ENCODE measurements around the gene MAP1LC3C.

The MAP1LC3C gene

GRCh38 chr1:241999026-241999425 lies at the start of gene MAP1LC3C:
Gene MAP1LC3C, minus strand, starts transcription at chr1:241999098. Its CDS starts 90 bp downstream, at chr1:241999008.
- DNase-seq: no peak

- DNase-seq: no peak
Observed at GRCh38 chr1:242043165-242043564, 44.3 kb upstream of the MAP1LC3C start.

DNA sequence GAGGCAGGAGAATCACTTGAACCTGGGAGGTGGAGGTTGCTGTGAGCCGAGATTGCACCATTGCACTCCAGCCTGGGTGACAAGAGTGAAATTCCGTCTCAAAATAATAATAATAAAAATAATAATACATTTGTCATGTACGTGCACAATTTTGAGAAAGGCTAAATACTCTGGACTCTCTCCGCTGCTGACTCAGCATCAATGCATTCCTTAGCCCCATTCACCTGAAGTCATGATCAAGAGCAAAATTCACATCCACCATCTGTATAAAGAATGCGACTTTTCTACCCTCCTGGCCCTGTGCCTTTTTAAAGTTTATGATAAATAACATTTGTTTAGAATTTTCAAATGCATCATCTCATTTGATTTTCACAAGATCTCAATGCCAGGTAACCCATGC lies 35.5 kb upstream of the MAP1LC3C start:
- DNase-seq: no peak

GRCh38 chr1:242033447-242033846 lies 34.5 kb upstream of the MAP1LC3C start:
- DNase-seq: no peak

DNA sequence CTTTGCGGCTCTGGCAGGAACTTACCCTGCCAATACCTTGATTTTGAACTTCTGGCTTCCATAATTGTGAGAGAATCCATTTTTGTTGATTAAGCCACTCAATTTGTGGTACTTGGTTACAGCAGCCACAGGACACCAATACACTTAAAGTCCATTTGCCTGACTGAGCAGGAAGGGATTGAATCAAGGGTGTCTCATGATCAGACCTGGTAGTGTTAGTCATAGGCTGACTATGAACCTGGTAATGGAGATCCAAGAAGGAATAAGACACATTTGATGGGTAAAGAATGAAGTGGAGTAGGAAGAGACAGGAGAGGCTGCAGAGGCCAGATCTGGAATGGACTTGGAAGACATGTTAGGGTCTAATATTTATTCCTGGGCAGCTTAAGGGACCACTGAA lies 31.2 kb upstream of the MAP1LC3C start:
- DNase-seq: no peak

DNA sequence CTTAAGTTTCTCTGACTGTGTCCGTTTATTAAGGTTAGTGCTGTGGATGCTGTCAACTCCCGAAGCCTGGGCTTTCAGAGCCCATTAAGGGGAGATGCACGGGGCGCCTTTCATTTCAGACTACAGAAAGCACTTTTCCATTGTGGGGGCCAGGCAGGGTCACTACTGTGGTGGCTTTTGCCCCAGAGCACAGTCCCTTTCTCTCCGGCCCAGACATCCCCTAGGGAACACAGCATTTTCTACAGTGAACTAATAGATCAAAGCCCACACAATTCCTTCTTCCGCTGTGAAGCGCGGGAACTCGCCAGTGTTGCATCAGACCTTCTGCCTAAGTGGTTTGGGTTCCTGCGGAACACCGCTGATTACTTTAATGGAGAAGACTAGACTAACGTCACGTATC lies 26.8 kb upstream of the MAP1LC3C start:
- DNase-seq: no peak

GRCh38 chr1:242023805-242024204 lies 24.9 kb upstream of the MAP1LC3C start:
- DNase-seq: no peak

GRCh38 chr1:242019018-242019417 lies 20.1 kb upstream of the MAP1LC3C start:
- DNase-seq: no peak

GRCh38 chr1:242017580-242018233 lies 18.8 kb upstream of the MAP1LC3C start:
- DNase-seq: peak; percentile 26

- no peak for DNase-seq
Observed at GRCh38 chr1:242016479-242016878, 17.6 kb upstream of the MAP1LC3C start.

DNA sequence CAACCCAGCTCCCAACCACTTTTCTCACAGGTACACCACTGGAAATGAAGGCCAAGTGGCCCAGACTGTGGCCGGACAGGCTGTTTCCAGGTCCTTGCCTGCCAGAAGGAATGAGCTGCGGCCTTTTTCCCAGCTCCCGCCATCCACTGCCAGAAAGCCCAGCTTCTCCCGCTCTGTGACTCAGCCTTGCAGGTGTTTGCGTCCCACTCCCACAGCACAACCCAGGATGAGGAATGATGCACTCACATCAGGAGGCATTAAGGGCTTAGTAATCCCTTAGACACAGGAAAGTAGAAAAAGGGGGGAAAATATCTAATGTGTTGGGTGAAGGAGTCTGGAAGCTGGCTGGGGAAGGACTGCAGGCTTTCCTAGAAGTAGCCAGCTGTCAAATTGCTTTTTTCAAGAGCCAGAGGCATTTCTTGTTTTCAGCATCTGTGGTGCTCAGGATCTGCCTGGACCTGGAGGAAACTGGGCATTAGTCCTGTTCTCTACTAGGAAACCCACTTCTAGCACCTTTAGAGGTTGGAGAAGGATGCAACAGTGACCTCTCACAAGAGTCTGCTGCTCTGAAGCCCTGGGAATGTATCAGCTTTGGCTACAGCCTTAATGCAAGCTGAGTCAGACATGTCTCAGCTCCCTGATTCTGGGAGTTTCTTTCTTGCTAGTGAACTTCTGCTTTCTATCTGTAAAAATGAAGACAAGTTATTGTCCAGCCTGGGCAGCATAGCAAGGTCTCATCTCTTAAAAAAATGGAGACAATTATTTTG lies 13.2 kb upstream of the MAP1LC3C start:
- DNase-seq: no peak

DNA sequence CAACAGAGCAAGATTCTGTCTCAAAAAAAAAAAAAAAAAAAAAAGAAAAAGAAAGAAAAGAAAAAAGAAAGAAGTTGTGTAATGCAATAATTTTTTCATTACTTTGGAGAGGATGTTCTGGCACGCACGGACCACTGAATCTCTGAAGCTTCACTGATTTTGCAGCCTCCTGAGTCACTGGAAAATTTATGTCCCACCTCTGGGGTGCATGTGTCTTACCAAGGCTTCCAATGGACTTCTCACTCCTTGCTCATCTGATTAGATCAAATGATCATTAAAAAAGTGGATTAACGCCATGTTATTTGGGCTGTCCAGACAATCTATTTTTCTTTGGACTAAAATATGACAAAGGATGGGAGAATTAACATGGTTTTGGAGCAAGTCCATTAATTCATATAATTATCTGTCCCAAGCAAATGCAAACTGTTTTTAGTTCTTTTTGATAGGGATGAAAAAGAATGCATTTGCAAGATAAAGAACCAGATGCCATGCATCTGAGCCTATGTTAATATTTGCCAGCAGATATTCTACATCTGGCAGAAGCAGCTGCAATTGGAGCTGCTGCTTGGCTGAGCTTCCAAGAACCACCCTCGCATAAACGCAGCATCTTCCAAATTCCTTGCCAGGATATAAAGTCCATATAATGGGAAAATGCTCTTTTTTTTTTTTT lies 10.1 kb upstream of the MAP1LC3C start:
- DNase-seq: no peak

- DNase-seq: no peak
Observed at GRCh38 chr1:242006976-242007375, 8.1 kb upstream of the MAP1LC3C start.

DNA sequence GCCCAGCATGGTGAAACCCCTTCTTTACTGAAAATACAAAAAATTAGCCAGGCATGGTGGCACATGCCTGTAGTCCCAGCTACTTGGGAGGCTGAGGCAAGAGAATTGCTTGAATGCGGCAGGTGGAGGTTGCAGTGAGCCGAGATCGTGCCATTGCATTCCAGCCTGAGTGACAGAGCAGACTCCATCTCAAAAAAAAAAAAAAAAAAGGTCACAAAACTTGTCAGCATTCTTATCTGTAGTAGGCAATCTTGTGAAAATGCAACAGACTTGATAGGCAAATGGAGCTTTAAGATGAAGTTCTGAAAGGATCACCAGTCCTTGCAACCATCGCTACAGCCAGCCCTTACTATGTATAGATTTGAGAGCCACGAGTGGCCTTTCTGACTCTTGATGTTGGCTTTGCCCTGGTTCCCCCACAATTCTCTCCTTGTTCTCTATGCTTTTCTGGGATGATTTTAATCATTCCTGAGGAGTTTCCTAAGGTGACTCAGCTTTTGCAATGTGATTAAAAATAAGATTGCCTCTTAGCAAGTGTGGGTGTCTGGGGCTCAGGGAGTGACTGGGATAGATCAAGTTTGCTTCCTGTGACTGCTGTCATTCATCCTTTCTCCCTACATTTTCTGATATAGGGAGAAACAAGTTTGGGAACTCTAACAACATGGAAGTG lies 7.1 kb upstream of the MAP1LC3C start:
- no peak for DNase-seq

DNA sequence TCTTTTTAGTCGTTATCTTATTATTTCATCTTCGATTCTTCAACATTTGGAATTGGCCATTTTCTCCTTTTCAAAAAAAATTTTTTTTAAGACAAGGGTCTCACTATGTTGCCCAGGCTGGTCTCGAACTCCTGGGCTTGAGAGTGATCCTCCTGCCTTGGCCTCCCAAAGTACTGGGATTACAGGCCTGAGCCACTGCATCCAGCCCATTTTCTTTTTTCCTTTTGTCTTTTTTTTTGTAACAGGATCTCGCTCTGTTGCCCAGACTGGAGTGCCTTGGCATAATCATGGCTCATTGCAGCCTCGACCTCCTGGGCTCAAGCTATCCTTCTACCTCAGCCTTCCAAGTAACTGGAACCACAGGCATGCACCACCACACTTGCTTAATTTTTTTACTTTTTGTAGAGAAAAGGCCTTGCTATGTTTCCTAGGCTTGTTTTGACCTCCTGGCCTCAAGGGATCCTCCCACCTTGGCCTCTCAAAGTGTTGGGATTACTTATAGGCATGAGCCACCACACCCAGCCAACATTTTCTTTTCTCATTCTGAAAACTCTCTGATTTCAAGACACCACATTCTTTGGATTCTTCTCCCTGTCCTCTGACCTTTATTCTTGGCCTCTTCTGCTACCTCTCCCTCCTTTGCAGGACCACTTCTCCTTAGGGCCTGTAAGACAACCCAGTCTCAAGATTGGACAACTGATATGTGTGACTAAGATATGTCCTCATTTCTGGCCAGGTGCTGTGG lies 6.0 kb upstream of the MAP1LC3C start:
- no peak for DNase-seq

- DNase-seq: no peak
Observed at GRCh38 chr1:242002510-242002909, 3.6 kb upstream of the MAP1LC3C start.

- DNase-seq: no peak
Observed at GRCh38 chr1:242002072-242002471, 3.2 kb upstream of the MAP1LC3C start.

DNA sequence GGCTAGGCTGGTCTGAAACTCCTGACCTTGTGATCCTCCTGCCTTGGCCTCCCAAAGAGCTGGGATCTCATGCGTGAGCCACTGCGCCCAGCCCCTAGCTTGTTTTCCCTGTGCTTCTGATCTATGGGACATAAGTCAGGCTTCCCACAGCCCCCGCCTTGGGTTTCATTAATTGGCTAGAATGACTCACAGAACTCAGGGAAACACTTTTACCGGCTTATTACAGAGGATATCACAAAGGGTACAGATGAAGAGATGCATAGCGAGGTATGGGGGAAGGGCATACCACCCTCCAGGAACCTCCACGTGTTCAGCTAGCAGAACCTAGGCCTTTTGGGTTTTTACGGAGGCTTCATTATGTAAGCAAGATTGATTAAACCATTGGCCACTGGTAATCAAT lies 1.5 kb upstream of the MAP1LC3C start:
- no peak for DNase-seq

DNA sequence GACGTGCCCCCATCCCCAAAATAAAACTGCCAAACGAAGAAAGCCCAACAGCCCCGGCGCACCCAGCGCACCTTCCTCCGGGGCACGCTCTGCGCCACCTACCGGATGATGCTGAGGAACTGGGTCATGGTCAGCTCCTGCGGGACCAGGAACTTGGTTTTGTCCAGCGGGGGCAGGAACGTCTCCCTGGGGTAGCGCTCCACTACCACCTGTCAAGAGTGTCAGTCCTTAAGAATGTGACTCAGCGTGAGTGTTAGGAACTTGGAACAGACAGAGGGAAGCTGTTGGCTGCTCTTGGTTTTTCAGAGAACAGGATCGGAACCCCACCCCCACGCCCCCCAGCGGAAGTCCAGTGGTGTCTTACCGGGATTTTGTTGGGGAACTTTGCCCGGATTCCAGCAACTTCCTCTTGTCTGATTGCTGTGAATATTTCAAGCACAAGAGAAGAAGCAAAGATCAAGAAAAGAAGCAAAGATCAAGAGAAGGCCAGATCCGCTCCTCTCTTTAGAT lies 431 bp downstream of the MAP1LC3C start:
- peak; percentile 42 for DNase-seq

GRCh38 chr1:241997401-241997998 lies 1.4 kb downstream of the MAP1LC3C start:
- DNase-seq: no peak

DNA sequence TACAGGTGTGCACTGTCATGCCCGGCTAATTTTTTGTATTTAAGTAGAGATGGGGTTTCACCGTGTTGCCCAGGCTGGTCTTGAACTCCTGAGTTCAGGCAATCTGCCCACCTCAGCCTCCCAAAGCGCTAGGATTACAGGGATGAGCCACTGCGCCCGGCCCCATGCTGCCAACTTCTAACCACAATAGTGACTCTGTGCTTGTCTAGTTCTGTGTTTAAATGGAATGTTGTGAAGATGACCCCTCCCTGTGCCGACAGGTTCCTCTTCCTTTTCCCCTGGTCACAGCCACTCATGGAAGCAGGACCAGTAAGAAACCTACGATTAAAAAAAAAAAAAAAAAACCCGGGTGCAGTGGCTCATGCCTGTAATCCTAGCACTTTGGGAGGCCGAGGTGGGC lies 4.7 kb downstream of the MAP1LC3C start:
- no peak for DNase-seq

DNA sequence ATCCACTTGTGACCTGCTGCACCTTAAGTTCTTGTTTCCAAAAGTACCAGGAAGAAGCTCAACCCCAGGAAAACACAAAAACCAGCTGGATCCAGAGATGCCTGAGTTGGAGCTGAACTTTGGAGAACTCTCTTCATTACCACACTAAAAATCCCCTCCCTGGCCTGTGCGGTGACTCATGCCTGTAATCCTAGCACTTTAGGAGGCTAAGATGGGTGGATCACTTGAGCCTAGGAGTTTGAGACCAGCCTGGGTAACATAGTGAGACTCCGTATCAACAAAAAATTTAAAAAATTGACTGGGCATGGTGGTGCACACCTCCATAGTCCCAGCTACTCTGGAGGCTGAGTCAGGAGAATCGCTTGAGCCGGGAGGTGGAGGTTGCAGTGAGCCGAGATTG lies 6.2 kb downstream of the MAP1LC3C start:
- DNase-seq: no peak
